Lung microvascular endothelial cell (primary cell): ENCODE data around the gene COL8A1. TPM values are rescaled to one million over a fixed set of nuclear protein-coding genes. Genes with fewer than 3 reads are reported as not detected.
"Not testable (repeated sequence)": the region's sequence is repeated elsewhere in the genome, so short reads cannot be mapped to it uniquely, and the experiment has no call there.

Source experiments
- DNase-seq, 2 donors: peaks; one replicate each; pipeline versions ENCODE4 v3.0.0 to v3.0.0-alpha.2; 2010; ENCODE audit warnings: low read depth in 2 of 2
- total RNA-seq: library from RNA; depleted of rRNA; stranded (reverse); fragments of >200 nt; gene quantifications from 2 replicates; pipeline ENCODE4 v1.2.1, GENCODE V29; 2014

COL8A1 gene
- 235 and 1,223 TPM in 2 replicates for total RNA-seq

- peak; percentile 54 to 89 for DNase-seq
Observed at GRCh38 chr3:99638167-99638948, at the start of gene COL8A1. COL8A1 (plus strand) TSS chr3:99638594; CDS start chr3:99790683, 152,089 bp downstream.

- DNase-seq = not testable (repeated sequence)
Observed at GRCh38 chr3:99589168-99589567, 49.2 kb upstream of the COL8A1 start.

GRCh38 chr3:99599894-99600293, 38.5 kb upstream of the COL8A1 start:
- DNase-seq = no peak

- no peak for DNase-seq
Observed at GRCh38 chr3:99601515-99601914, 36.9 kb upstream of the COL8A1 start.

- no peak for DNase-seq
Observed at GRCh38 chr3:99602183-99602582, 36.2 kb upstream of the COL8A1 start.

- DNase-seq = no peak
Observed at GRCh38 chr3:99607151-99607550, 31.2 kb upstream of the COL8A1 start.

- DNase-seq = no peak
Observed at GRCh38 chr3:99614768-99615167, 23.6 kb upstream of the COL8A1 start.

GRCh38 chr3:99620077-99620767, 18.2 kb upstream of the COL8A1 start:
- DNase-seq = no peak

- DNase-seq = peak in 1 of 2 donors; percentile 41
Observed at GRCh38 chr3:99620976-99621375, 17.4 kb upstream of the COL8A1 start.

GRCh38 chr3:99624496-99625236, 13.7 kb upstream of the COL8A1 start:
- DNase-seq = no peak

GRCh38 chr3:99625237-99625622, 13.2 kb upstream of the COL8A1 start:
- no peak for DNase-seq

- DNase-seq = no peak
Observed at GRCh38 chr3:99625643-99626416, 12.6 kb upstream of the COL8A1 start.

- DNase-seq = no peak
Observed at GRCh38 chr3:99626417-99626788, 12.0 kb upstream of the COL8A1 start.

- no peak for DNase-seq
Observed at GRCh38 chr3:99627062-99627826, 11.2 kb upstream of the COL8A1 start.

- no peak for DNase-seq
Observed at GRCh38 chr3:99630815-99631214, 7.6 kb upstream of the COL8A1 start.

- DNase-seq = peak; percentile 77 to 85
Observed at GRCh38 chr3:99633887-99634558, 4.4 kb upstream of the COL8A1 start.

GRCh38 chr3:99634881-99635280, 3.5 kb upstream of the COL8A1 start:
- peak in 1 of 2 donors; percentile 70 for DNase-seq

GRCh38 chr3:99635348-99635747, 3.0 kb upstream of the COL8A1 start:
- no peak for DNase-seq

GRCh38 chr3:99637016-99637367, 1.4 kb upstream of the COL8A1 start:
- peak; percentile 52 to 82 for DNase-seq
